Measurements from ENCODE around the gene RNMT.
"Not testable (repeated sequence)": the region's sequence is repeated elsewhere in the genome, so short reads cannot be mapped to it uniquely, and the experiment has no call there.

RNMT gene

GRCh38 chr18:13726232-13726971 lies at the start of gene RNMT, which contains the start of gene FAM210A:
Gene RNMT (plus strand): TSS chr18:13726673. CDS start chr18:13731518, 4,845 bp downstream.
Gene FAM210A (minus strand): TSS chr18:13726558. CDS start chr18:13682077, 44,481 bp downstream.
- peak; percentile 95 for DNase-seq

DNA sequence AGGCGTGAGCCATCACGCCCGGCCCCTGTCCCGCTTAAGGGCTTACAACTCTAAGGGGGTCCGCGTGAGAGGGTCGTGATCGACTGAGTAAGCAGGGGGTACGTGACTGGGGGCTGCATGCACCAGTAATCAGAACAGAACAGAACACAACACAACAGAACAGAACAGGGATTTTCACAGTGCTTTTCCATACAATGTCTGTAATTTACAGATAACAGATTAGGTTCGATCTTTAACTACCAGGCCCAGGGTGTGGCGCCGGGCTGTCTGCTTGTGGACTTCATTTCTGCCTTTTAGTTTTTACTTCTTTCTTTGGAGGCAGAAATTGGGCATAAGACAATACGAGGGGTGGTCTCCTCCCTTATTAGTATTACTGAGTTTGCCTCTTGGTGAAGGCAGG lies 49.1 kb upstream of the RNMT start:
- peak; percentile 56 for DNase-seq

DNA sequence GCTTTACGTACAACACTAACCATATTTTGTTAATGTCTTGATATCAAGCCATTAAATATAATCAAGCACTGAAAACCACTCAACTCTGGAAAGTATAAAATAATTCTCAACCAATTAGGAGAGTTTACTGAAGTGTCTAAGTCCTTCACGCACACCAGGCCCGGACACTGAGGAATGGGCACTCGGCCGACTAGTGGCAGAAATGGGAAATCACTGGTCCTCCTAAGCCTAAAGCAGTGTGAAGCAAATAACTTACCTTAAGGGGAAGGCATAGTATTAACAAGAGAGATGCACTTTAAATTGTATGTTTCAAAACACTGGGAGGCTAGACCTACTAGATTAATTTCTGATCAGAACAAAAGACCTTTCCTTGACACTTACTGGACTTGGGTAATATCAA lies 45.9 kb upstream of the RNMT start:
- DNase-seq = peak; percentile 48

- DNase-seq = no peak
Measured at GRCh38 chr18:13681701-13682100, 44.8 kb upstream of the RNMT start.

- no peak for DNase-seq
Measured at GRCh38 chr18:13684546-13684945, 41.9 kb upstream of the RNMT start.

DNA sequence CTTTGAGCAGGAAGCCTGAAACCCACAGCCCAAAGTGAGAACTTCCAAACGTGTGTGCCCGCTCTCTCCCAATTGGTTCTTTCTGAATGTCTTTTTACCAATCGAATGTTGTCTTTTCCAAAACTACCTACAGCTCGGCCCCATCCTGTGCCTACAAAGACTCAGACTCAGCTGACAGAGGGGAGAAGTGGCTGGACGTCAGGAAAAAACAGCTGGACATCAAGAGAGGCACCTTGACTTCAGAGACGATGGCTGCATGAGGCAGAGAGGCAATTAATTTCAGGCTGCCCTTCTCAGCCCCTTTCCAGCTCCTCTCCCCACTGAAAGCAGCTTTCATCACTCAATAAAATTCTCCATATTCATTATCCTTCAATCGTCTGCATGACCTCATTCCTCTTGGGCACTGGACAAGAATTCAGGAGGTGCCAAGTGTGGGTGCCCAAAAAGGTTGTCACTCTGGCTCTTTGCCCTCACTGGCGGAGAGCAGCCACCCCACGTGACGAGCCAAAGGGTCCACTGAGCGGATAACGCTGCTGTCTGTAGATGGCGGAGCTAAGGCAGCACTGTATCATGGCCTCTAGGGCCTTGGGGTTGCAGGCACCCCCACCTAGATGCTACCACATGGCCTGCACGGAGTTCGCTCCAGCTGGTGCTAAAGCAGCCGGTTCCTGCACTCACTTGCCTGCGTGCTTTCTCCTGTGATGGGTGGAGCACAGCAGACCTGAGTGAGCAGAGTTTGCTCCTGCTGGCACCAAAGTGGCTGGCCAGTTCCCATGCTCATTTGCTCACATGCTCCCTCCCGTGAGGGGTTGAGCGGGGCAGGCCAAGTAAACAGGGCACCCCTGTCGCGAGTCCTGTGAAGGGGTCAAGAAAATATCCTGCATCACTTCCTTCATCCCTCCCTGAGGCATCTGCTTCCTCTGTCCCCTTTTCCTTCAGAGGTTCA lies 38.0 kb upstream of the RNMT start:
- DNase-seq = no peak

- DNase-seq = not testable (repeated sequence)
Measured at GRCh38 chr18:13690060-13690459, 36.4 kb upstream of the RNMT start.

GRCh38 chr18:13695337-13695736 lies 31.1 kb upstream of the RNMT start:
- DNase-seq = not testable (repeated sequence)

- DNase-seq = no peak
Measured at GRCh38 chr18:13696961-13697360, 29.5 kb upstream of the RNMT start.

GRCh38 chr18:13700153-13700552 lies 26.3 kb upstream of the RNMT start:
- DNase-seq = no peak

DNA sequence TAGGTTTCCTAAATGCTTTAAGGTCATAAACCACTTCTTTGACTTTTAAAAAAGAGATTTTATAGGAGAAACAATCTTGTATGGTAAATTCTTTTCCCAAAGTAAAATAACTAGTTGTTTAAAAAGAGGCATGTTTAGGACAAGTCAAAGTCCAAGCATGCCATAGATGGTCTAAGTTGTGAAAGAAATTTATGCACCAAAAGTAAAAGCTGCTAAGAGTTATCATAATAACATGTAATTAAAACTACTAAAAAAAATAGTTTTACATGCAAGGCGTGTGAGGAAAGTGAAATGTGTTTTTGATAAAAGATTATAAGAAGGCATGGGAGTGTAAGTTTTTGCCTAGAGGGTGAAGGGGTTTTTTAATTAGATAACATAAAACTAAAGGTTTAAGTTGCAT lies 22.6 kb upstream of the RNMT start:
- peak; percentile 32 for DNase-seq

DNA sequence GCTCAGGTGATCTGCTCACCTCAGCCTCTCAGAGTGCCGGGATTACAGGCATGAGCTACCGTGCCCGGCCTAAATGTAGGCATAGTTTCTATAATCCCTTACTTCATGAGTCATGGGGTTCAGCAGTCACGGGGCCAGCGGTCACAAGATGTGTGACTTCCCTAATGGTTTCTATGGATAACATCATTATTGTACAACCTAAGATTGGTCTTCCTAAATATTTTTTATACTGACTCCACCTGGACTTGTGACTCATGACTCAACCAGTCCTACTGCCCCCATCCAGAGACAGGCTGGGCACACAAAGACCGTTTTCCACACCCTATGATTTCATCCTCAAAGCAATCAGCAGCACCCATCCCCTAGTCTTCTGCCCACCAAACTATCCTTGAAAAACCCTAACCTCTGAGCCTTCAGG lies 16.1 kb upstream of the RNMT start:
- DNase-seq = no peak

DNA sequence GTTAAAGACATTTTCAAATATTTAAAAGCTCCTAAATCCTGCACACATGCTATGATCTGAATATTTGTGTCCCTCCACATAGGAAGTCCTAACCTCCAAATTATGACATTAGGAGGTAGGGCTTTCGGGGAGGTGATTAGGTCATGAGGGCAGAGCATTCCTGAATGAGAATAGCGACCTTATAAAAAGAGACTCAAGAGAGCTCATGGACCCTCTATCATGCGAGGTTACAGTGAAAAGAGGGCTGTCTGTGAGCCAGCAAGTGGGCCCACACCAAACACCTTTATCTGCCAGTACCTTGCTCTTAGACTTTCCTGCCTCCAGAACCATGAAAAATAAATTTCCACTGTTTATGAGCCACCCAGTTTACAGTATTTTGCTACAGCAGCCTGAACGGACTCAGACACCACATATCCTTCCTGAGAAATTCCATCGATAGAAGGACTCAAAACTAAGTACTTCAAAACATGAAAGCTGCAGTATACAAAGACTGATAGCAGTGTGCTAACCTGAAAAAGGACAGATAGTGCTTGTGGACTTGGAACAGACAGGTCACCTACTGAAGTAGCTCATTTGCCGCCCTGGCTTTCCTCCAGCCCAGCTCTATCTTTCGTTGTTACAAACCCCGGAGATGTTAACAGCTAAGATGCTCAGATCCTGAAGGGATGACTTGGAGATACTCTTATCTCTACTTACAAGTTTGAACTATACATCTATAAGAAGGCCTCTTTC lies 13.9 kb upstream of the RNMT start:
- DNase-seq = no peak

GRCh38 chr18:13713455-13714055 lies 12.9 kb upstream of the RNMT start:
- DNase-seq = no peak

- DNase-seq = no peak
Measured at GRCh38 chr18:13715330-13715729, 11.1 kb upstream of the RNMT start.

GRCh38 chr18:13716916-13717315 lies 9.6 kb upstream of the RNMT start:
- DNase-seq = no peak

DNA sequence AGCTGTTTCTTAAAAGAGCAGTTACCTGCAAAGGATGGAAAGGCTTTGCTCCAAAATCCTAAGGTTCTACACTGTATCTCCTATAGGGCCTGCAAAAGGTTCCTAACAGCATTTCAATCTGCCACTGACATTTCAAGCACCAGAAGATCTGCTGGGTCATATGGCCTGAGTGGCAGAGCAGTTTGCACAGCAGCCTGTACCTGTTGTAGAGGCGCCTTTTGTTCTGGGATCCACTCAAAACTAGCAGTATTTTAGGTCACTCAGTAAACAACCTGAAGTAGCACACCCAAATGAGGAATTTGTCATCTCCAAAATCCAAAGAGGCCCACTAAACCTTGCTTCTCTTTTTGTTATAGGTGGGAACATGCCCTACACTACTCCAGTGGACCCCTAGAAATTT lies 6.3 kb upstream of the RNMT start:
- no peak for DNase-seq

DNA sequence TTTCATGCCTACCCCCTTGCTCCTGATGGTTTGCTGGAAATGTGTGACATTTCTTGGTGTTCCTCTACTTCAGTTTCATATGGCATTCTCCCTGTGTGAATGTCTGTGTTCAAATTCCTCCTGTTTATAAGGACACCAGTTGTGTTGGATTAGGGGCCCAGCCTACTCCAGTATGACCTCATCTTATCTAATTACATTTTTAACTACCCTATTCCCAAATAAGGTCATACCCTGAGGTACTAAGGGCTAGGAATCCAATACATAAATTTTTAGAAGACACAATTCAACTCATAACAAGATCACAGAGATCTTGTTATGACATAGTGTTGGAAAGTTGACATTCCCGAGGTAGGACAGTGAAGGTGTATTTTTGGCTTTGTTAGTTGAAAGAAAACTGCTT lies 5.6 kb upstream of the RNMT start:
- no peak for DNase-seq

GRCh38 chr18:13725566-13726231 lies 774 bp upstream of the RNMT start:
- DNase-seq = peak; percentile 35

DNA sequence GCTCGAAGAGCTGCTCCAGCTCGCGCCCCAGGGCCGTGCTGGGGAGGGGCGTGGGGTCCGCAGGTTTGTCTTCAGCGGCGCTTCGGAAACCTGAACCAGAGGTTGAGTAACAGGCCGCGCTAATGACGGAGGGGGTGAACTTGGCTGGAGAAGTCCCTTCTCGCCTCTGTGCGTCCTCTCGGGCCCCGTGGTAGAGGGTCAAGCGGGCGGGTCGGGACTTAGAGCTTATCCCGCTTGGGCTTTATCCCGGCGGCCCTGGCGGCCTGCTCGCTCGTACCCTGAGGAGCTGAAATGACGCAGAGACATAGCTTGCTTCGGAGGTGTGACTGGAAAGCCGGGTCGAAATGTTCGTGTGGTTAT lies 479 bp downstream of the RNMT start:
- DNase-seq = peak; percentile 42

- DNase-seq = no peak
Measured at GRCh38 chr18:13730481-13730880, 4.0 kb downstream of the RNMT start.

DNA sequence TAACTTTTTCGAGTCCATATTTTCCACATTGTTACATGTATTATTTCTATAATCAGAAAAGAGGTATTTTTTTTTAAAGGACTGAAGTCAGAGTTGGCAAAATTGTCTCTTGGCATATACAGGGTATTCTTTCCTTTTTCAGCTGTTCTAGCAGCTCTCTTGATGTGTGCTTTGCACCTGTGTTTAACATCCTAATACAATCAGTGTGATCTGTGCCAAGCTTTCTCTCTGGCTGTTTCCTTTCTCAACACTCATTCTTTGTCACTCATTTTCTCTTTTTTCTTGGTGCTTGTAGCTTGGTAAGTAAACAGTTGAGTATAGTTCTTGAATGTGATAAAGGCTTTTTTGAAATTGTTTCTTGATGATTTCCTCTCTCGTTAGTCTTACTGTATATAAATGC lies 9.2 kb downstream of the RNMT start:
- DNase-seq = no peak

All from hematopoietic multipotent progenitor cell treated with erythropoietin and hydrocortisone succinate and interleukin-3 and kit ligand, for 8 days (in vitro differentiated cells).